Measurements from ENCODE around the gene CFAP77.

CFAP77 gene

GRCh38 chr9:132589148-132590036 lies 179.4 kb downstream of the CFAP77 start:
- no peak for TF ChIP-seq TOX (CRISPR knock-in tag; IDR thresholded peaks at IDR 0.05; ENCODE audit: borderline replicate concordance)
- TF ChIP-seq ISL1 (CRISPR knock-in tag; IDR thresholded peaks at IDR 0.05), result no peak
- TF ChIP-seq ZNF70 (CRISPR knock-in tag; IDR thresholded peaks at IDR 0.05), result no peak
- peak; percentile 17 for ATAC-seq

- TF ChIP-seq CREB5 (CRISPR knock-in tag; IDR thresholded peaks at IDR 0.05; ENCODE audit: low read depth) (no peak), ZNF565 (CRISPR knock-in tag; conservative IDR thresholded peaks at IDR 0.05; ENCODE audit: low read depth) (no peak), OSR1 (CRISPR knock-in tag; IDR thresholded peaks at IDR 0.05) (no peak)
- ATAC-seq, result no peak
These were observed 180.0 kb downstream of the CFAP77 start for GRCh38 chr9:132590037-132590317.

- TF ChIP-seq GLIS3 (CRISPR knock-in tag; IDR thresholded peaks at IDR 0.05) (no peak), RARB (CRISPR knock-in tag; IDR thresholded peaks at IDR 0.05) (no peak), ZNF70 (CRISPR knock-in tag; IDR thresholded peaks at IDR 0.05) (no peak), ZNF8 (CRISPR knock-in tag; IDR thresholded peaks at IDR 0.05) (no peak), PPARA (CRISPR knock-in tag; IDR thresholded peaks at IDR 0.05; ENCODE audit: borderline replicate concordance) (no peak), CREB5 (CRISPR knock-in tag; IDR thresholded peaks at IDR 0.05; ENCODE audit: low read depth) (no peak), ARNTL (CRISPR knock-in tag; IDR thresholded peaks at IDR 0.05; ENCODE audit: borderline replicate concordance, low read depth) (no peak), TOX (CRISPR knock-in tag; IDR thresholded peaks at IDR 0.05; ENCODE audit: borderline replicate concordance) (no peak)
- ATAC-seq, result no peak
These were observed 180.5 kb downstream of the CFAP77 start for GRCh38 chr9:132590318-132591182.

- TF ChIP-seq CSRNP3 (CRISPR knock-in tag; IDR thresholded peaks at IDR 0.05), result no peak
- no peak for TF ChIP-seq BACH2 (CRISPR knock-in tag; IDR thresholded peaks at IDR 0.05; ENCODE audit: borderline replicate concordance)
- TF ChIP-seq CREB5 (CRISPR knock-in tag; IDR thresholded peaks at IDR 0.05; ENCODE audit: low read depth), result no peak
- TF ChIP-seq ISL1 (CRISPR knock-in tag; IDR thresholded peaks at IDR 0.05), result no peak
- no peak for TF ChIP-seq TSHZ2 (CRISPR knock-in tag; IDR thresholded peaks at IDR 0.05)
- TF ChIP-seq ZNF70 (CRISPR knock-in tag; IDR thresholded peaks at IDR 0.05), result no peak
- TF ChIP-seq ESRRG (CRISPR knock-in tag; IDR thresholded peaks at IDR 0.05), result no peak
- TF ChIP-seq OSR1 (CRISPR knock-in tag; IDR thresholded peaks at IDR 0.05), result no peak
- TF ChIP-seq ZFP30 (CRISPR knock-in tag; IDR thresholded peaks at IDR 0.05), result no peak
- no peak for TF ChIP-seq CSDC2 (CRISPR knock-in tag; IDR thresholded peaks at IDR 0.05)
- TF ChIP-seq ZNF565 (CRISPR knock-in tag; conservative IDR thresholded peaks at IDR 0.05; ENCODE audit: low read depth), result no peak
- ATAC-seq, result no peak
These were observed 181.2 kb downstream of the CFAP77 start for GRCh38 chr9:132591244-132591643.

Measured in SK-N-SH treated with all-trans-retinoic acid at 6 μM for 48 hours (cell line).